Large intestine (tissue), 3 donors: ENCODE results near the gene CACNA1C. TPM values are rescaled to one million over a fixed set of nuclear protein-coding genes. Genes with fewer than 3 reads are reported as not detected.

Source experiments
- DNase-seq, 2 donors: peaks; one replicate each; pipeline versions ENCODE4 v3.0.0 to v3.0.0-alpha.2; 2013
- H3K27ac ChIP-seq: one replicate; pipeline ENCODE4 v1.5.1; 2013; ENCODE audit warnings: low read length
- H3K27me3 ChIP-seq: 2 replicates; pipeline ENCODE4 v1.6.1; 2013; ENCODE audit warnings: low read length; ENCODE audit not compliant: control insufficient read depth, insufficient read depth
- H3K36me3 ChIP-seq: 2 replicates; pipeline ENCODE4 v1.6.1; 2013; ENCODE audit warnings: low read length; ENCODE audit not compliant: control insufficient read depth, insufficient read depth
- H3K4me1 ChIP-seq: one replicate; pipeline ENCODE4 v1.6.1; 2013; ENCODE audit warnings: low read length; ENCODE audit not compliant: control insufficient read depth, insufficient read depth
- H3K4me3 ChIP-seq: one replicate; pipeline ENCODE4 v1.5.1; 2013; ENCODE audit warnings: low read length
- H3K9me3 ChIP-seq: one replicate; pipeline ENCODE4 v1.6.1; 2013; ENCODE audit warnings: mild to moderate bottlenecking, low read depth, low read length, moderate library complexity; ENCODE audit not compliant: control insufficient read depth
- WGBS: methylation state at CpG from one replicate; pipeline ENCODE4 v1.1.5; 2013; ENCODE audit warnings: low lambda C conversion rate; ENCODE audit not compliant: insufficient coverage; 5-methylcytosine and 5-hydroxymethylcytosine counted together
- polyA plus RNA-seq: library from polyadenylated mRNA; unstranded; fragments of 120-200 nt; gene quantifications from one replicate; pipeline ENCODE4 v1.2.1, GENCODE V29; 2013

CACNA1C gene
- polyA plus RNA-seq, 1 donor: 5.9 TPM

- no peak for DNase-seq
- WGBS: no CpG with 5 or more reads among the region's 2 CpGs
Observed at GRCh38 chr12:2418579-2418978, 365.8 kb downstream of the CACNA1C start.

GRCh38 chr12:2422591-2422990, 369.8 kb downstream of the CACNA1C start:
- DNase-seq: no peak
- Histone ChIP-seq H3K9me3 (no peaks in the 10 kb centered on the region), H3K4me1 (no peaks in the 10 kb centered on the region), H3K27ac (no peak overlapping the region), H3K27me3 (no peaks in the 10 kb centered on the region), H3K36me3 (no peaks in the 10 kb centered on the region), H3K4me3 (no peak overlapping the region)
- no CpG with 5 or more reads among the region's 8 CpGs for WGBS

More at GRCh38 chr12:2418579-2418978, 365.8 kb downstream of the CACNA1C start:
- Histone ChIP-seq H3K9me3 (no peaks in the 10 kb centered on the region), H3K27me3 (no peaks in the 10 kb centered on the region), H3K36me3 (no peaks in the 10 kb centered on the region), H3K4me1 (no peaks in the 10 kb centered on the region), H3K4me3 (no peak overlapping the region), H3K27ac (no peak overlapping the region)

- DNase-seq: no peak
- H3K9me3 ChIP-seq: no peaks in the 10 kb centered on the region
- WGBS: 80% methylated on average over 2 of the region's 4 CpGs
Observed at GRCh38 chr12:2429032-2429431, 376.2 kb downstream of the CACNA1C start.

GRCh38 chr12:2431810-2432209, 379.0 kb downstream of the CACNA1C start:
- no peak overlapping the region for H3K27ac ChIP-seq

More at GRCh38 chr12:2429032-2429431, 376.2 kb downstream of the CACNA1C start:
- Histone ChIP-seq H3K4me1 (no peaks in the 10 kb centered on the region), H3K27me3 (no peaks in the 10 kb centered on the region), H3K27ac (no peak overlapping the region), H3K36me3 (no peaks in the 10 kb centered on the region), H3K4me3 (no peak overlapping the region)

GRCh38 chr12:2432856-2433255, 380.1 kb downstream of the CACNA1C start:
- Histone ChIP-seq H3K36me3 (no peaks in the 10 kb centered on the region), H3K27me3 (no peaks in the 10 kb centered on the region), H3K9me3 (no peaks in the 10 kb centered on the region), H3K27ac (no peak overlapping the region), H3K4me3 (no peak overlapping the region), H3K4me1 (no peaks in the 10 kb centered on the region)
- no peak for DNase-seq
- WGBS: no CpG with 5 or more reads among the region's 5 CpGs

More at GRCh38 chr12:2431810-2432209, 379.0 kb downstream of the CACNA1C start:
- no peaks in the 10 kb centered on the region for H3K9me3 ChIP-seq
- H3K4me1 ChIP-seq: no peaks in the 10 kb centered on the region
- no peak for DNase-seq
- H3K4me3 ChIP-seq: no peak overlapping the region
- H3K27me3 ChIP-seq: no peaks in the 10 kb centered on the region
- WGBS: no CpG with 5 or more reads among the region's 1 CpG
- no peaks in the 10 kb centered on the region for H3K36me3 ChIP-seq

GRCh38 chr12:2435511-2435910, 382.7 kb downstream of the CACNA1C start:
- H3K36me3 ChIP-seq: no peaks in the 10 kb centered on the region
- H3K4me3 ChIP-seq: no peak overlapping the region
- H3K27ac ChIP-seq: no peak overlapping the region
- DNase-seq: no peak
- WGBS: no CpG with 5 or more reads among the region's 11 CpGs
- no peaks in the 10 kb centered on the region for H3K27me3 ChIP-seq
- H3K9me3 ChIP-seq: no peaks in the 10 kb centered on the region
- no peaks in the 10 kb centered on the region for H3K4me1 ChIP-seq

GRCh38 chr12:2439332-2440100, 386.7 kb downstream of the CACNA1C start:
- no peaks in the 10 kb centered on the region for H3K4me1 ChIP-seq

GRCh38 chr12:2443776-2444175, 391.0 kb downstream of the CACNA1C start:
- H3K4me3 ChIP-seq: no peak overlapping the region
- H3K9me3 ChIP-seq: no peaks in the 10 kb centered on the region
- no peaks in the 10 kb centered on the region for H3K27me3 ChIP-seq
- H3K4me1 ChIP-seq: no peaks in the 10 kb centered on the region
- DNase-seq: no peak
- no peak overlapping the region for H3K27ac ChIP-seq
- 93% methylated on average over 2 of the region's 7 CpGs for WGBS
- no peaks in the 10 kb centered on the region for H3K36me3 ChIP-seq

More at GRCh38 chr12:2439332-2440100, 386.7 kb downstream of the CACNA1C start:
- H3K27me3 ChIP-seq: no peaks in the 10 kb centered on the region
- H3K27ac ChIP-seq: no peak overlapping the region
- 0% methylated on average over 1 of the region's 11 CpGs for WGBS
- H3K9me3 ChIP-seq: no peaks in the 10 kb centered on the region
- H3K36me3 ChIP-seq: no peaks in the 10 kb centered on the region
- DNase-seq: no peak
- H3K4me3 ChIP-seq: no peak overlapping the region

- no peaks in the 10 kb centered on the region for H3K36me3 ChIP-seq
- DNase-seq: no peak
- H3K27ac ChIP-seq: no peak overlapping the region
- no peak overlapping the region for H3K4me3 ChIP-seq
- no peaks in the 10 kb centered on the region for H3K27me3 ChIP-seq
- no peaks in the 10 kb centered on the region for H3K9me3 ChIP-seq
- 76% methylated on average over 1 of the region's 1 CpG for WGBS
- no peaks in the 10 kb centered on the region for H3K4me1 ChIP-seq
Observed at GRCh38 chr12:2445968-2446367, 393.2 kb downstream of the CACNA1C start.

- DNase-seq: no peak
- no CpG with 5 or more reads among the region's 10 CpGs for WGBS
- Histone ChIP-seq H3K9me3 (no peaks in the 10 kb centered on the region), H3K4me3 (no peak overlapping the region), H3K4me1 (no peaks in the 10 kb centered on the region), H3K27ac (no peak overlapping the region), H3K27me3 (no peaks in the 10 kb centered on the region), H3K36me3 (no peaks in the 10 kb centered on the region)
Observed at GRCh38 chr12:2447861-2448260, 395.1 kb downstream of the CACNA1C start.

- H3K27me3 ChIP-seq: no peaks in the 10 kb centered on the region
- DNase-seq: no peak
- no peak overlapping the region for H3K4me3 ChIP-seq
- WGBS: no CpG with 5 or more reads among the region's 6 CpGs
- no peak overlapping the region for H3K27ac ChIP-seq
- no peaks in the 10 kb centered on the region for H3K4me1 ChIP-seq
- H3K9me3 ChIP-seq: no peaks in the 10 kb centered on the region
- no peaks in the 10 kb centered on the region for H3K36me3 ChIP-seq
Observed at GRCh38 chr12:2449586-2449985, 396.8 kb downstream of the CACNA1C start.
